GM19193 (cell line): Measurements from ENCODE around the gene ACER2.

Experiments used
- POLR2A ChIP-seq: IDR thresholded peaks from 4 replicates; pipeline ENCODE4 v1.6.1; 2011; ENCODE audit not compliant: insufficient read depth, insufficient read length; ENCODE audit errors: extremely low read depth

The ACER2 gene

DNA sequence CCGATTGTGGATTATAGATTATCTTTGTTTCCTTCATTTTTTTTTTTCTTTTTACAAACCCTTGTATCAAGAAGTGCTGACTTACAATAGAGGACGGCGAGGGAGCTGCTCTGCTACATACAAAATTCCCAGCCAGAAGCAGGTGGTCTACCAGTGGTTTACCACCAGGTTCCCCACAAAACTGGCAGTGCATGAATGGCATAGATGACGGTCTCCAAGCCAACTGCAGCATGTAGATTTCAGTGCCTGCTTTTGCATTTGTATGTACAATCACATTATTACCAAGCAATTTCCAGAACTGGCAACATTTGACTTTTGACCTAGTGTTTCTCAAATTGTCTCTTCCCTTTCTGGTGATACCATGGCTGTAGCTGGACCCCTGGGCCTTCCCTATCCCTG, 84.0 kb downstream of the ACER2 start:
- TF ChIP-seq POLR2A, result no peak

DNA sequence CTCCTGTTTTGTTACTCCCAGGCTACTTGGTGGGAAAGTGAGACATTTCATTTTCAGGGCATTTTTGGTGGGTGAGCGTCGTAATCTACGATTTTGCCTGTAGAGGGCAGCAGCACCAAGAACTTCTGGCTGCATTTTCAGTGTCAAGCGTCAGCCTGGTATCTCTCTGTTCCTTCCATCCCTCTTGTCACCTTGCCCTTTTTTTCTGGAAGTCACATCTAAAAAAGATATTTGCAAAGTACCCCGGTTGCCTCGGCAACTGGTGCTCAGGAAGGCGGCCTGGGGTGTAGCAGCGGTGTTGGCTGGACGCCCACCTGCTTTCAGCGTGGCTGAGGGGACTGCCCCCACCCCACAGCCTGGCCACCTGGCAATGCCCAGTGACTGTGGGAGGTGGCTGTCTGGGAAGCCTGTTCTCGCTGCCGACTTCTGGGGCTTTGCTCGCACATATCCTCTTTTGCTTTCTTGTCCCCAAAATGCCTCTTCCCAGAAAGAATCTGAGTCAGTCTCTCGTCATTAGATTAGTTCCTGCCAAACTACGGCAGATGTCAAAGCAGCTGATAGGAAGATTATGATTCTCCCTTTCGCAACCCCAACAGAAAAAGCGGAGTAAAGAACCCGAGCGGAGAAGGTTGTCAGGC, 84.5 kb downstream of the ACER2 start:
- no peak for TF ChIP-seq POLR2A

DNA sequence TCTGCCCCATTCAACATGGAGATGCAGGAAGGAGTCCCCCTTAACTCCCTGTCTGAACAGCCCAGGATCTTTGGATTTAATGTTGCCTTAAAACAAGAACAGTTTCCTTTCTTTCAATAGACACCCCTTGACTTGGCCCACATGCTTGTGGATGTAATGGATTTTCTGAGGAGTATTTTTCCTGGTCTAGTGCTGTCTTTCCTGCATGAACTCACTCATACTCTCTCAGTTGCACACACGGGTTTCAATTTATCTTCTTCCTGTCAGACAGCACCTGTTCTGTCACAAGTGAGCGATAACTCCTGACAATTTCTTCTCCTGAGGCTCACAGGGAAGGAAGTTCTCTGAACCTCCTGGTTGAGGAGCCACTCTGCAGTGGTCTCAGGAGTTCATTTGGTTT, 85.1 kb downstream of the ACER2 start:
- TF ChIP-seq POLR2A, result no peak

DNA sequence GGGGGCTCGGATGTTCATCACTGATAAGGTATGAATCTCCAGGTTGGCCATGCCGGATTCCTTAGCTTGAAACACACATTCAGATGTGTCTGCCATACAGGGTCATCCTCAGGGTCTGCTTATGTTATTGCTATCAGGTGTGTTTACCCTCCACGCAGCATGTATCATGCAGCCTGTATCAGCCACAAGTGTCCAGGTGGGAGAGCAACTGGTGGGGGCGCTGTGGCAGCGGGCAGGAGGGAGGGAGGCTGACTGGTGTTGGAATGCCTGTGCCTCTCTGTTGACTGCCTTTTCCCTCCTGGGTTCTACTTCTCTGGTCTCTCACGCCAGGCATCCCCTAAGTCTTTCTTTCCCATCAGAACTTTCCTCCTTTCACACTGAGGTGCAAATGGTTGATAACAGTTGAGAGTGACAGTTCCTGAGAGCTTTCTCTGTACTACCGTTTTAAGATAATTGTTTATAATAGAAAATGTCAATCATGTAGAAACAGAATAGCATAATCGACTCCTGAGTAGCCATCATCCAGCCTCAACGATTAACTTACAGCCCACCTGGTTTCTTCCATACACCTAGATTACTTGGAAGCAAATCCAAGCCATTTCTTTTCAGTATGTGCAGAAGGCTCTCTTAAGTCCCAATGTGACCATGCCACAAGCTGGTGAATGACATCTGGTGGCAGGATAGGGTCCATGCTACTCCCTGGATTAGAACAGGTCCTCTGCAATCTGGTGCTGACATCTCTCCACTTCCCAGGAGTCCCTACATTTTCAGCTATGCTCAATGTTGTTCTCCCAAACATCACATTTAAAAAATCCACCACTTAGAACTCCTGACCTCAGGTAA, 86.6 kb downstream of the ACER2 start:
- no peak for TF ChIP-seq POLR2A

DNA sequence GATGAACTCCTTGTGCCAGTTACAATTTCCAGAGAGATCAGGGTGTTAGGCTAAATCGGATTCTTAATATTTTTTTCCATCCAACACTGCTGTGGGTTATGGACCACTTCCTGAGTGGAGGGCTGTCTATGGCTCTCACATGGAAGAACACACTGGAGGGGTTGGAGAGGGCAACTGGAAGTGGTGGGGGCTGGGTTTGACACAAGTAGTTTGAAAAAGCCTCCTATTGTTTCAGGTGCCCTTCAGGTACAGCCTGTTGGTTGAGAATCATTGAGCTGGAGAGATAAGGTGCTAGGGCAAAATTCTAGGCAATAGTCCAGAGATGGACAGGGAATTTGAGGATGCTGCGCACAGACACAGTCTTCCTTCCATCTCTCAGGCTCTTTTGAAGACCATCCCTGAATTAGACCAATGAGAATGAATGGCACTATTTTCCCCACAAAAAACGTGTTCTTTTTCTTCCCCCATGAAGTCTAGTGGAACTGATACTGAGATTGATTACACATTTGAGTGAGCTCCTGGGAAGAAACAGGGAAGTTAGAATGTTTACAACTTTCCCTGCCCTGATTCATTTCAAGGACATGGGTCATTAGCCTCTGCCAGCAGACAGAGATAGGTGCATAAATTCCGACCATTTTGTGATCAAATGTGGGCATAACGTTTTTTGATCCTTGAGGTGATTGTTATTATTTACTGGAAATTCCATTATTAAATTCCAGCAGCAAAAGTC, 87.7 kb downstream of the ACER2 start:
- no peak for TF ChIP-seq POLR2A

DNA sequence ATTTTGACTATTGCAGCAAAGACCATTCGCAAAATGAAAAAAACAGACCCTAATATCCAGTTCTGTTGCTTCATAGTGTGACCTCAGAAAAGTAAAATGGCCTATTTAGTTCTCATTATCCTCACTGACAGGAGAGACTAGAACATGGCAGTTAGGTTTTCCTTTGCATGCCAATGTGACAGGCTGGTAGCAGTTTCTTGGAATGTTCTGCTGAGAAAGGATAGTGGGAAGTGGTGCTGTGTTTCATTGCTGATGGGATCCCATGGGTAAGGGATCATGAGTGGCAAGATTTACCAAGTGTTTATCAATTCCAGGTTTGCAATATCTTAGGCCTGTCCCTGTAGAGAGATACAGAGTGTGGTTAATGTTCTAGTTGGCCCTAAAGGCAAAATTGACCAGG, 88.5 kb downstream of the ACER2 start:
- no peak for TF ChIP-seq POLR2A

DNA sequence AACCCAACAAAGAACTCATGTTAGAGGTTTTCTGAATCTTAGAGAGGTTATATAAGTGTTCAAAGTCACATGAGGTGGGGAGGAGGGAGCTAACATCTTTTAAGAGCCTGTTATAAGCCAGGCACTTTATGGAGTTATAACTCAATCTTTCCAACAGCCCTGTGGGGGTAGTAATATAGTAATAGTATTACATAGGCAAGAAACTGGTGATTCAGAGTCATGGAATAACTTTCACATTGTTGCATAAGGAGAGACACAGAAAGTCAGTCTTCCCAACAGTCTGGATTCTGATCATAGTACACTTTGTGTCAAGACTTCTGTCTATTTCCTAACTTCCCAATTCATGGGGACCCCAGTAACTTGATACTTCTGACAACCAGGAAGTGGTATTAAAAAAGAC, 89.2 kb downstream of the ACER2 start:
- no peak for TF ChIP-seq POLR2A
